GM21717 (cell line): ENCODE data around the gene U2SURP.
"Not testable (repeated sequence)": the region's sequence is repeated elsewhere in the genome, so short reads cannot be mapped to it uniquely, and the experiment has no call there.

Experiments used
- ATAC-seq: cut with Tn5 transposase; IDR thresholded peaks from one replicate; pipeline ENCODE4 v1.9.1; 2021; ENCODE audit warnings: mild to moderate bottlenecking, moderate library complexity; ENCODE audit not compliant: unreplicated experiment

U2SURP gene

DNA sequence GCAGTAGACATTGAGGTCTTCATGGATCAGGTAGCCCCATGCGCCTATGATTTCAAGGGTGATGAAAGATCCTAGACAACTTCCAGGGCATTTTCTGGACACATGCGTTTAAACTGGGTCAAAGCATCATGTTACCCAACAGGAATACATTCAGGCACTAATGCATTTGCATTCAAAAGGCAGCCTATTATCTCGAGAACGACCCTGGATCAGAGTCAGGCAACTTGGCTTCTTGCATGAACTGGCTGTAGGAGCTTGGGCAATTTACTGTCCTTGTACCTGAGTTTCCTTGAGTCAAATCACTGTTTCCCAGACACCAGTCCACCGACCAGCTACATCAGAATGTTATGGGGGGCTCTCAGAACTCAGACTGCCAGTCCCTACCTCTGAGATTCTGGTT is 66.7 kb downstream of the U2SURP start:
- no peak for ATAC-seq

DNA sequence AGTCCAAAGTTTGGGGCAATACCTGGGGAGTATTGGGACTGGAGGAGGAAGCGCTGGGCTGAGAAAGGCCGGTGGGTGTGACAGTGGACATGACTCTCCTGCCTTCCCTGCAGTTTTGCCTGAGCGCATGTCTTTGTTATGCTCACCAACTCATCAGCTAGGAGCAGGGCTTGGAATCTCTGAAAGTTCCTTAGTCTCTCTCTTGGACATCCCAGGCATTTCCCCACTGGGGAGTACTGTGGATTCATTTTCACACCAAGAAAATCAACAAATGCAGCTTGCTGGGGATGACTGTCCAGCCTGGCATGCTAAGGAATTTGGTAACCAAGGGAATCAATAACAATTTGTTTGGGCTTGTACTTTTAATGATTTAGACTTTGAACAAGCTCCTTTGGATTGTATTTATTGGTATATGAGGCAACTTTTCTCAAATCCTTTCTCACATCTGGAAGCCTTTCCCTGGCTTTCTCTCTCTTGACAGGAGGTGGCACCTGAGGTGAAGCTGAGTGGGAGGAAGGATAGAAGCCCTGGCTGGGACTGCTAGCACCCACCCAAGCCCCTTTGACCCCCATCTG is 69.7 kb downstream of the U2SURP start:
- ATAC-seq, result no peak

DNA sequence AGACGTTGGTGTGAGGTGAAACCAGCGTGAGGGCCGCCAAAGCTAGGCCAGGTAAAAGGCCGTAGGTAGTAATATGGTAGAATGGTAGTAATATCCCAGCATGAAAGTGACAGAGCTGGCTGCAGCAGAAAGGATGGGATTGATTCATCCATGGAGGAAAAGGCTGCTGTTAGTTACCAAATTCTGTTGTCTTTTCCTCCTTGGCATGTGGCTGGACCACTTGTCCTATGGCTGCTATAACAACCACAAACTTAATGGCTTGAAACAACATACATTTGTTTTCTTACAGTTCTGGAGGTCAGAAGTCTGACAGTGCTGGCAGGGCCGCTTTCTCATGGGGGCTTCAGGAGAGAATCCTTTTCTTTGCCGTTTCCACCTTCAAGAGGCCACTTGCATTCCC is 70.4 kb downstream of the U2SURP start:
- ATAC-seq, result no peak

- ATAC-seq, result not testable (repeated sequence)
These were observed 71.1 kb downstream of the U2SURP start for GRCh38 chr3:143072298-143073020.

DNA sequence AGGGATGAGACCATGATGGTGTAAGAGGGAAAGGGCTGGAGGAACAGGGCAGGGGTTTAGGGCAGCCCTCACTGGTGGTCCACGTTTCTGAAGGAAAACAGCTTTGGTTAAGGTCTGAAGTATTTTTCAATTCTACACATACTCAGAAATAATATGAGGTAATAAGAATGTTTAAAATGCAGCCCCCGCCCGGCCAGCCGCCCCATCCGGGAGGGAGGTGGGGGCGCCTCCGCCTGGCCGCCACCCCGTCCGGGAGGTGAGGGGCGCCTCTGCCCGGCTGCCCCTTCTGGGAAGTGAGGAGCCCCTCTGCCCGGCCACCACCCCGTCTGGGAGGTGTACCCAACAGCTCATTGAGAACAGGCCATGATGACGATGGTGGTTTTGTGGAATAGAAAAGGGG is 72.2 kb downstream of the U2SURP start:
- ATAC-seq, result not testable (repeated sequence)

GRCh38 chr3:143073983-143074382 is 72.6 kb downstream of the U2SURP start:
- ATAC-seq, result not testable (repeated sequence)

DNA sequence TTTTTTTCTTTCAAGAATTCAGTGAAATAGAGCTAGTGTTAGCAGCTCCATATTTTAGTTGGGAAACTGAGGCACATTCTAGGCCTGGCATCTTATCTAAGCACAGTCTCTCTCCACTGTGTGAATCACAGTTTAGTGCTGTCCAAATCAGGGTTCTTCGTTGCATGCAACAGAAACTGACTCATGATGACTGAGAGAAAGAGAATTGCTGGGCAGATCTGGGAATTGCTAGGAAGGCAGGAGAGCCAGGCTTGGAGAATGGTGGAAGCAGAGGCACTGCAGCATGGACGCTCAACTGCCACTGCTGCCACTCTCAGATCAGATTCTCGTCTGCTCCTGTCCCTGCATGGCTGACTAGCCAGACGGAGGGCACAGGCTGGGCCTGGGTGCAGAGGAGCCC is 77.5 kb downstream of the U2SURP start:
- ATAC-seq, result no peak

DNA sequence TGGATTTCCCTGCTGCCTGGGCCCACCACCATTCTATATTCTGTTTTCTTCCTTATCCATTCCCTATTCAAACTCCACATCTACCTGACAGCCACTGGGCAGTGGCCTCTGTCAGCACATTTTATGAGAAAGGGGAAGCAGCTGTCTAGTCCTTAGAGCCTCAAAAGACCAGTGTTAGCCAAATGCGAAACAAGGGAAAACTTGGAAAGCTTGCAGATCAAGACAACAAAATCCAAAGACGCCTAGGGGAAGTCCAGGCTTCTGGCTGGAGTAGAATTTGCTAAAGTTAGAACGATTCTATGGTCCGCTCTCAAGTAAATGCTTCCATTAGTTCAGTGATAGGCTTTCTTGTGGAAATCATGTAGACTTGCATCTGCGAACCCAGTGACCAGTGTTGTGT is 78.8 kb downstream of the U2SURP start:
- no peak for ATAC-seq

DNA sequence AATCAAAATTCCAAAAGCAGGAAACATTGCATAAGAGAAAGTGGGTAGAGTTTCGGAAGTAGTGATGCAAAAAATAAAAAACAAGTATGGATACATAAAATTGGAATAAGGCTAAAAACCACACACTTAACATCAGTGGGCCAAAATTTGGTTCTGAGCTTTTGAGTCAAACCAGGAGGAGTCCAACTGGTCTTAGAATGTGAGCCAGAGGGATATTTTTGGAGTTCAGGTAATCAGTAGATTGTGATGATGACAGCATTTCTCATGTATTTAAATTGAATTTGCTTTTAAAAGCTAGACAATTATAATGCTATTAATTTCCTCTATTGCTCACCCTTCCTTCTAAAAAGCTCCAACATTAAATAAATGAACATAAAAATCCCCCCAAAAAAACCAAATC is 80.0 kb downstream of the U2SURP start:
- ATAC-seq, result no peak

- peak; percentile 84 for ATAC-seq
These were observed 80.7 kb downstream of the U2SURP start for GRCh38 chr3:143081844-143082778.

GRCh38 chr3:143083781-143084180 is 82.4 kb downstream of the U2SURP start:
- ATAC-seq, result no peak

GRCh38 chr3:143084856-143085731 is 83.7 kb downstream of the U2SURP start:
- ATAC-seq, result no peak

DNA sequence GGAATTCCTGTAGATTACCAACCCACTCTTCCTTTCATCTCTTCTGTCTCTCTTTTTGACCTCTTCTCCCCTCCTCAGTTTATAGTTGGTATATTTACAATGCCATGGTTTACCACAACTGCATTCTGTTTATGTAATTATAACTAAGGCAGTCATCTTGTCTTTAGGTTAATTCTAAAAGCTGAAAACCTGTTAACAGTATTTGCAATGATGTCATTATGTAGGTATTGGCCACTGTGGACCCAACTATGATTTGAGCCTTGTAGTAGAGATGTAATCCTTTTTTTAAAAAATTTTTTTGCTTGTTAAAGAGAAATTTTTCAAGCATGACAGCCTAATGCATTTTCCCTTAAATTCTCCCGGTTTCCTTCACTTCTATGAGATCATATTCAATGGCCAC is 87.5 kb downstream of the U2SURP start:
- no peak for ATAC-seq

DNA sequence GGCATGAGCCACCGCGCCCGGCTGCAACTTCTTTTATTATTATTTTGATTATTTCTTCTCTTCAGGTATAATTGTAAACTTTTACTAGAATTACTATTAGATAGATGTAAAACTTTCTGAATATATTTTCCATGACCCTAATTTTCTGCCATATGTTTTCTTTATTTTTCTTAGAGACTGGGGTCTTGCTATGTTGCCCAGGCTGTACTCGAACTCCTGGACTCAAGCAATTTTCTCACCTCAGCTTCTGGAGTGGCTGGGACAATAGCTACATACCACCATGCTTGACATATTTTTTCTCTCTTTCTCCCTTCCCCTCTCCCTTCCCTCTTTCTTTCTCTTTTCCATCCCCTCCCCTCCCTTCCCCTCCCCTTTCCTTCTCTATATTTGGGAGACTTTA is 88.6 kb downstream of the U2SURP start:
- no peak for ATAC-seq

DNA sequence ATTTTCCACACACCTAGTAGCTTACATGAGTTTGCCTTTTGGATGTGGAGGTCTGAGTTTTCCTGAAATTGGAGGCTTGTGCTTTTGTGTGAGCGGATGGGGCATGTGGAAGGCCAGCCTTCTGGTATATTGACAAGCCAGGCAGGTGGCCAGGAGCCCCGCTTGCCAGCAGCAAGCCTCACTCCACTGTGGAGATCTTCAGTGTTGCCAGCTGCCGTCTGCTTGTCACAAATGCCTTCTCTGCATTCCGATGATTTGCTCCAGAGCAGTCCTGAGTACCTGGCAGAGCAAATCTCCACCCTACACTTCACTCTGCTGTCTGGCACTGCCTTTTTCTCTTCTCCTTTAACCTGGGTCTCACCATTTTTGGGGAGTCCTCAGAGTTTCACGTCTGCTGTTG is 89.1 kb downstream of the U2SURP start:
- ATAC-seq, result no peak

DNA sequence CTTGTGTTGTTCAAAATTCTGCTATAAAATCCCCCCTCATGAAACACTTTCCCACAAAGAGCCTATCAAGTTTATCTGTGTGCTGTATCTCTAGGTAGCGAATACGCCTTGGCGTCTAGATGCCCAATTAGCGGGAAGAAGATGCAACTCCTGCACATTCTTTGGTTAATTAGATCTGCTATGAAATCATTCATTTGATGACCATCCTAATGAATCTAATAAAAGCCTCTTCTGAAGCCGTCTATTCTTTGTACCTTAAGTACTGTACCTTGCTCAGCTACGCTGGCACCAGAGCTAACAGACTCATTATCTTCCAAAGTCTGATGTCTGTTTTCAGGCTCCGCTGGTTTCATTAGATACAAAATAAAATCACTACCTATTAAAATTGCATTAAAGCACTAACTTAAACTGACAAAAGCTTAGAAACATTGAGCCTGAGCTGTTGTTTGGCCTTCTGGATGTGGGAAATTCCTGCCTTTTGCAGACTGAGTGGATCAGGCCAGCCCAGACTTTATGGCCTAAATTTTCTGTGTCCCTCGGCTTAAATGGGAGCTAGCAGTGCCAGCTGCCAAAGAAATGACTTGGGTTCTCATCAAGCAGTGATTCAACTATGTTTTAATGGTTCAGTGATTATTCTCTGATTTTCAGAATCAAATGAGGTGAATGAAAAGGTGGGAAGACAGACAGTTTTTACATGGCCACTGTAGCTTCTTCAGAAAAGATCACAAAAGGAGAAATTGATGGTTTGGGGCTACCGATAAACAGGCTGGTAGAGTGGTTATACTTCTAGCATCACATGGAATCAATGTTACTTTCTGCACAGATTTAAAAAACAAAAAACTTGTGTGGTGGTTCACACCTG is 89.8 kb downstream of the U2SURP start:
- no peak for ATAC-seq

GRCh38 chr3:143092191-143092590 is 90.8 kb downstream of the U2SURP start:
- no peak for ATAC-seq

DNA sequence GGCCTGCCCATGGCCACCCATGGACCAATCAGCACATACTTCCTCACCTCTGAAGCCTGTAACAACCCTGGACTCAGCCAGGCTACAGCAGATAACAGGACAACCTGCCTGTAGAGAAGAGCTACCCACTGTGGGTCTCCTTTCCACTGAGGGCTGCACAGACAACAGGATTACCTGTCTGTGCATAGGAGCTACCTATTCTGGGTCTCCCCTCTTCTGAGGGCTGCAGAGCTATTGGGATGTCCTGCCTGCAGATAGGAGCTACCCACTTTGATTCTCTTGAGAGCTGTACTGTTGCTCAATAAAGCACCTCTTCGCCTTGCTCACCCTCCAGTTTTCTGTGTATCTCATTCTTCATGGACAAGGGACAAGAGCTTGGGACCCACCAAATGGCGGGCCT is 94.4 kb downstream of the U2SURP start:
- no peak for ATAC-seq

DNA sequence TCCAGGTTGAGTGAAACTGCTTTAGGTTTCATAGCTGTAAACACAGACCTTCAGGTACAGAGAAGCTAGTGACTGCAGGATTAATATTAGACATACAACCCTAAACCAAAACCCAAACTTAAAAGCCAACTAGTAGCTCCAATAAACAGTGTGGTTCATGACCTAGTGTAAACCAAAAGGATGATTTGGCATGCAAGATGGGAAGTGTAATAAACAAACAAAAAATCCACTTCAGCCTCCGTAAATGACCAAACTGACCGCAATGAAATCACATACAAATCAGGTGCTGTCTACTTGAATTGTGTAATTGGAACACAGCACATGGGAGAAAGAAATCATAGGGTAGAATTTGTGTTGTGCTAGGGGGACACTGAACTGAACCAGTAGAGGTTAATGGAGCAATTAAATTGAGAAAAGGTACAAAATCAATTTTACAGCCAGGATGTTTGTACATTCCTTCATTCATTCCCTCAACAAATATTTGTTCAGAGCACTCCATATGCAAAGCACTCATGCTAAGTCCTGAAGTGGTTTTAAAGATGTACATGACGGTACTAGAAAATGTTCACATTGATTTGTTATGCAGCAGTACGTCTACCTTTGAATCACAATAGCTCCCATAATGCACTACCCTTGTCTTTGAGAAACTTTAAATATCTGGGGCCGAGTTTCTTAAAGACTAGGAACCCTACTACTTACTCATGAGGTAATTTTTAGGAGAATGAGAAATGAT is 96.8 kb downstream of the U2SURP start:
- no peak for ATAC-seq
